Gastrocnemius medialis (tissue), 4 donors: Measurements from ENCODE around the gene THOP1. TPM values are rescaled to one million over a fixed set of nuclear protein-coding genes. Genes with fewer than 3 reads are reported as not detected.

ENCODE experiments used
- ATAC-seq, 2 donors: fragments of 150-250 bp; one replicate each; pipeline ENCODE4 v1.9.1; 2016
- DNase-seq, 2 donors: peaks; one replicate each; pipeline ENCODE4 v3.0.0-alpha.2; 2019
- H3K27ac ChIP-seq, 4 donors: fragments of 200-600 bp; sonication (generic); 1 replicate in 1 of 4; 2 replicates in 3 of 4; pipeline ENCODE4 v1.5.1; 2016 to 2018; ENCODE audit warnings: mild to moderate bottlenecking in 2 of 4, moderate library complexity in 1 of 4
- H3K27me3 ChIP-seq, 3 donors: fragments of 200-600 bp; sonication (generic) in 2 of 3; 1 replicate in 1 of 3; 2 replicates in 2 of 3; pipeline versions ENCODE4 v1.5.1 to v1.6.0; 2016 to 2019; ENCODE audit warnings: mild to moderate bottlenecking in 1 of 3, moderate library complexity in 1 of 3
- H3K36me3 ChIP-seq, 2 donors: fragments of 200-600 bp; sonication (generic) in 1 of 2; one replicate each; pipeline ENCODE4 v1.5.1; 2017 to 2018
- H3K4me1 ChIP-seq, 2 donors: fragments of 200-600 bp; sonication (generic) in 1 of 2; one replicate each; pipeline ENCODE4 v1.5.1; 2016 to 2017; ENCODE audit warnings: mild to moderate bottlenecking in 2 of 2
- H3K4me3 ChIP-seq, 4 donors: fragments of 200-600 bp; sonication (generic) in 3 of 4; 1 replicate in 1 of 4; 2 replicates in 3 of 4; pipeline ENCODE4 v1.5.1; 2016 to 2019; ENCODE audit warnings: mild to moderate bottlenecking in 2 of 4
- H3K9me3 ChIP-seq, 3 donors: fragments of 200-600 bp; sonication (generic) in 2 of 3; 1 replicate in 1 of 3; 2 replicates in 2 of 3; pipeline ENCODE4 v1.5.1; 2016 to 2019
- CTCF ChIP-seq, 5 experiments: fragments of 450-650 bp in 3 of 5; fragments of 200-600 bp in 2 of 5; sonication (generic) in 2 of 5; IDR thresholded peaks in 4 of 5; conservative IDR thresholded peaks in 1 of 5; 1 replicate in 4 of 5; 2 replicates in 1 of 5; pipeline ENCODE4 v1.5.1; 2016 to 2019; ENCODE audit warnings: antibody characterized with exemption in 5 of 5, mild to moderate bottlenecking in 3 of 5, moderate library complexity in 3 of 5
- POLR2A ChIP-seq, 2 donors: fragments of 450-650 bp; IDR thresholded peaks; one replicate each; pipeline ENCODE4 v1.6.1; 2017; ENCODE audit warnings: antibody characterized with exemption in 2 of 2, mild to moderate bottlenecking in 2 of 2, moderate library complexity in 2 of 2
- in situ Hi-C, 4 donors: fragments of 200-750 bp; cut with MboI; loops; one replicate each; pipeline versions ENCODE4 v1.15.0 to v1.8.0; 2017; ENCODE audit warnings: low sequenced_read_pairs in 4 of 4
- intact Hi-C: fragments of 100-400 bp; cut with DNase I; formaldehyde crosslinking; loops from one replicate; pipeline ENCODE4 v1.15.1; 2023; ENCODE audit warnings: low total_unique reads
- total RNA-seq, 4 donors: library from RNA; depleted of rRNA; stranded (reverse); fragments of >200 nt; gene quantifications; one replicate each; pipeline versions ENCODE4 v1.1.0 to v1.2.3, GENCODE V29; 2016

The THOP1 gene
- total RNA-seq, 4 donors from 2014 or later: 31.5 to 114 (median 73.0) TPM

GRCh38 chr19:2797280-2797679 is 12.0 kb downstream of the THOP1 start:
- in situ Hi-C loops (no loop called here), intact Hi-C loops (no loop called here)
- Histone ChIP-seq H3K4me1 (no peaks in the 10 kb centered on the region), H3K4me3 (no peak overlapping the region), H3K27me3 (no peaks in the 10 kb centered on the region), H3K9me3 (no peaks in the 10 kb centered on the region), H3K36me3 (peaks cover 0 to 58% of the 10 kb centered on the region in 2 donors), H3K27ac (no peak overlapping the region)
- ATAC-seq (no peak), DNase-seq (no peak)
- TF ChIP-seq CTCF (IDR thresholded peaks at IDR 0.05 in 4 of 5, conservative IDR thresholded peaks at IDR 0.05 in 1 of 5) (no peak), POLR2A (IDR thresholded peaks at IDR 0.05) (no peak)

- in situ Hi-C loops: no loop called here
- ATAC-seq: peak in 1 of 2 donors; percentile 11
Measured at GRCh38 chr19:2798158-2798685, 12.9 kb downstream of the THOP1 start.

GRCh38 chr19:2798733-2799132 is 13.4 kb downstream of the THOP1 start:
- Histone ChIP-seq H3K9me3 (no peaks in the 10 kb centered on the region), H3K27me3 (no peaks in the 10 kb centered on the region), H3K36me3 (peaks cover 0 to 54% of the 10 kb centered on the region in 2 donors), H3K27ac (peak overlapping the region in 3 of 4 donors; percentile 36 to 38 (median 37)), H3K4me3 (no peak overlapping the region), H3K4me1 (no peaks in the 10 kb centered on the region)
- DNase-seq (peak in 1 of 2 donors; percentile 51), ATAC-seq (peak in 1 of 2 donors; percentile 65)
- TF ChIP-seq CTCF (IDR thresholded peaks at IDR 0.05 in 4 of 5, conservative IDR thresholded peaks at IDR 0.05 in 1 of 5) (no peak), POLR2A (IDR thresholded peaks at IDR 0.05) (no peak)
- in situ Hi-C loops: no loop called here
- intact Hi-C loops: no loop called here

More at GRCh38 chr19:2798158-2798685, 12.9 kb downstream of the THOP1 start:
- no peak for DNase-seq
- no peaks in the 10 kb centered on the region for H3K9me3 ChIP-seq
- TF ChIP-seq POLR2A (IDR thresholded peaks at IDR 0.05) (no peak), CTCF (IDR thresholded peaks at IDR 0.05 in 4 of 5, conservative IDR thresholded peaks at IDR 0.05 in 1 of 5) (no peak)
- intact Hi-C loops: no loop called here
- peak overlapping the region in 2 of 4 donors; percentile 36 to 38 for H3K27ac ChIP-seq
- no peaks in the 10 kb centered on the region for H3K4me1 ChIP-seq
- no peaks in the 10 kb centered on the region for H3K27me3 ChIP-seq
- H3K4me3 ChIP-seq: no peak overlapping the region
- H3K36me3 ChIP-seq: peaks cover 0 to 54% of the 10 kb centered on the region in 2 donors

- Histone ChIP-seq H3K36me3 (peaks cover 0 to 49% of the 10 kb centered on the region in 2 donors), H3K27ac (no peak overlapping the region), H3K27me3 (no peaks in the 10 kb centered on the region), H3K4me3 (no peak overlapping the region), H3K4me1 (no peaks in the 10 kb centered on the region), H3K9me3 (no peaks in the 10 kb centered on the region)
- in situ Hi-C loops (no loop called here), intact Hi-C loops (no loop called here)
- ATAC-seq (no peak), DNase-seq (no peak)
- TF ChIP-seq CTCF (IDR thresholded peaks at IDR 0.05 in 4 of 5, conservative IDR thresholded peaks at IDR 0.05 in 1 of 5) (no peak), POLR2A (IDR thresholded peaks at IDR 0.05) (no peak)
Measured at GRCh38 chr19:2799273-2800020, 14.1 kb downstream of the THOP1 start.
